AG09319 (cell line): ENCODE measurements around the gene PICK1.
"Not testable (repeated sequence)": the region's sequence is repeated elsewhere in the genome, so short reads cannot be mapped to it uniquely, and the experiment has no call there.

ENCODE experiments used
- DNase-seq: peaks from one replicate; pipeline ENCODE4 v3.0.0-alpha.2; 2010; ENCODE audit warnings: low read depth; ENCODE audit errors: extremely low read depth
- CTCF ChIP-seq: IDR thresholded peaks from 2 replicates; pipeline ENCODE4 v1.5.1; 2011; ENCODE audit warnings: low read depth, mild to moderate bottlenecking, inconsistent platforms, low read length, moderate library complexity

Gene PICK1

GRCh38 chr22:38112381-38112780, 55.2 kb downstream of the PICK1 start:
- no peak for TF ChIP-seq CTCF
- no peak for DNase-seq

GRCh38 chr22:38114484-38115398, 57.5 kb downstream of the PICK1 start:
- DNase-seq, result peak; percentile 54
- TF ChIP-seq CTCF, result peak; percentile 95

DNA sequence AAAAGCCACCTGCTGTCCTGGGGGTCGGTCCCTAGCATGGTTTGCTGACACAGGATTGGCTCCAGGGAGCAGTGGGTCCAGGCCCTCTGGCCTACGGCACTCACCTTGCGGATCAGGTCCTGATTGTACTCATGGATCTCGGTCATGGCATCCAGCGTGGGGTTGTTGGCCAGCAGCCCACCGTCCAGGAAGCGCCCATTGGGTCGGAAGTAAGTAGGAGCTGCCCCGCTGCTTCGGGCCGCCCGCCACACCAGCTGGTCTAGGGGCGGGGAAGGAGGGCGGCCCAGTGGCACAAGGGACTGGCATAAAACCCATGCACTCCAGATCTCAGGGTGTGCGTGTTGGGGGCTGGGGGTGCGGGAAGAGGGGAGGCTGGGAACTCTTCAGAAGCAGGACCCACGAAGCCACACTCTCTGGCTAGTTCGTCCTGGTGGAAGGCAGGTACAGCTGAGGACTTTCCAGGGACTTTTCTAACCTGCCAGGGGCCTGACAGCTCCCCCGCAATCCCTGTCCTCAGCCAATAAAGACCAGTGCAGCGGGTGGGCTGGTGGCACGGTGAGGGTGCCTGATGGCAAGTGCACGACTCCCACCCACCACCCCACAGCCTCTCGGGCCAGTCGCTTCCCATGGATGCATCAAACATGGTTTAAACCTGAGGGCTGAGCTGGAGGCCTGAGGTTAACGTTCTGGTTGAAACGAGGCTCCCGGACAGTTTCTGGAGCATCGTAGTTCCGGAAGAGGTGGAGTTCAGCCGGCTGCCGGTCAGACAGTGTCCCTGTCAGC, 58.4 kb downstream of the PICK1 start:
- DNase-seq, result no peak
- no peak for TF ChIP-seq CTCF

- not testable (repeated sequence) for DNase-seq
These were observed 60.4 kb downstream of the PICK1 start for GRCh38 chr22:38117556-38117955.

DNA sequence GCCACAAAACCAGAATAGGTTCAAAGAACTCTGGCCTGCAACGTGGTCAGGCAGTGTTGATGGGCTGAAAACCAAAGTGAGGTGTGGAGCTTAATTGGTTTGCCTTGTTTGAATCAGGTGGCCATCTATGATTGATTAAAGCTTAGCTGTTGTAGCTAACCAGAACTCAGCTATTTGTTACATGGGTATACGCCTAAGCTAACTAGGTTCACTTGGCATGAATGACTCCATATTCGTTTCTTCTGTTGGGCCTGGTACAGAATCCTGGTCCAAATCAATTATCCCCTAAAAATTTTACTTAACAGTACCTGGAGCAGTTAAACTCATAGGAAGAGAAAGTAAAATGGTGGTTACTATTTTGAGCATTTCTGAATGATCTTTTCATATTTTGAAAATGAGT, 61.0 kb downstream of the PICK1 start:
- no peak for DNase-seq
- no peak for TF ChIP-seq CTCF

DNA sequence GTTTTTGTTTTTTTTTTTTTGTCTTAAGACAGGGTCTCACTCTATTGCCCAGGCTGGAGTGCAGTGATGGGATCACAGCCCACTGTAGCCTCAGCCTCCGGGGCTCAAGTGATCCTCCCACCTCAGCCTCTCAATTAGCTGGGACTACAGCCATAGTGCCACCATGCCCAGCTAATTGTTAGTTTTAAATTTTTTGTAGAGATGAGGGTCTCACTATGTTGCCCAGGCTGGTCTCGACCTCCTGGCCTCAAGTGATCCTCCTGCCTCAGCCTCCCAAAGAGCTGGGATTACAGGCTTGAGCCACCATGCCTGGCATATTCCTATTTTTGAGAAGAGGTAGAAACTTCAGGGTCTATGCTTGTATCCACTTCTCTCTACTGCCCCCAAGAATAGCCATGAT, 61.5 kb downstream of the PICK1 start:
- DNase-seq, result not testable (repeated sequence)

GRCh38 chr22:38120359-38121110, 63.3 kb downstream of the PICK1 start:
- no peak for TF ChIP-seq CTCF
- DNase-seq, result no peak

DNA sequence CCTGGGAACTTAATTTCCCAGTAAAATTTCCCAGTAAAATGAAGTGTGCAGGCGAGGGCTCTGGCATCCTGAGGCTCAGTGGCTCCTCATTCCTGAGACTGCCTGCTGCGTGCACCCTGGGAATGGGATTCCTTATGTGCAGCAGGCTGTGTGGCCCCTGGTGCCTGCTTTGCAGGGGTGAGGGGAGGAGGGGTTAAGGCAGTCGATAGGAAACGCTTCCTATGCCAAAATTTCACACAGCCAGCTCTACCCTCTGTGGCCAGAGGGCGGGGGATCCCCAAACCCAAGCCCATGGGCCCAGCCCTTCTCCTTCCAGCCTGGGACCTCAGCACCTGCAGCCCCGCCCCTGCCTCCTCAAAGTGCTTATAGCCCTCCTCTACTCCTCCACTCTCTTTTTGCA, 65.4 kb downstream of the PICK1 start:
- no peak for TF ChIP-seq CTCF
- no peak for DNase-seq
